Measurements from ENCODE around the gene LRRC55.

The LRRC55 gene

GRCh38 chr11:57181678-57182305, at the start of gene LRRC55:
TSS of gene LRRC55 (plus strand) at chr11:57181953. CDS start at chr11:57182023, 70 bp downstream.
- FAIRE-seq: no peak

GRCh38 chr11:57133366-57134038, 48.3 kb upstream of the LRRC55 start:
- no peak for FAIRE-seq

DNA sequence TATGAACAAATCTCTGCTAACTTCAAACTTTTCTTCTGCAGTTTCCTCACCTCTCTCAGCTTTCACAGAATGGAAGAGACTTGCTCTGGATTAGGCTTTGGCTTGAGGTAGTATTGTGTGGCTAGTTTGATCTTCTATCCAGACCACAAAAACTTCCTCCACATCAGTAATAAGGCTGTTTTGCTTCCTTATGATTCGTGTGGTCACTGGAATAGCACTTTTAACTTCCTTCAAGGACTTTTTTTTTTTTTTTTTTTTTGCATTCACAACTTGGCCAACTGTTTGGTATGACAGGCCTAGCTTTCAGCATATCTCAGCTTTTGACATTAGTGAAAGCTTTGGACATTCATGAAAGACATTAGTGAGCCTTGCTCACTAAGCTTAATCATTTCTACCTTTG, 47.5 kb upstream of the LRRC55 start:
- no peak for FAIRE-seq

GRCh38 chr11:57135020-57135751, 46.6 kb upstream of the LRRC55 start:
- no peak for FAIRE-seq

DNA sequence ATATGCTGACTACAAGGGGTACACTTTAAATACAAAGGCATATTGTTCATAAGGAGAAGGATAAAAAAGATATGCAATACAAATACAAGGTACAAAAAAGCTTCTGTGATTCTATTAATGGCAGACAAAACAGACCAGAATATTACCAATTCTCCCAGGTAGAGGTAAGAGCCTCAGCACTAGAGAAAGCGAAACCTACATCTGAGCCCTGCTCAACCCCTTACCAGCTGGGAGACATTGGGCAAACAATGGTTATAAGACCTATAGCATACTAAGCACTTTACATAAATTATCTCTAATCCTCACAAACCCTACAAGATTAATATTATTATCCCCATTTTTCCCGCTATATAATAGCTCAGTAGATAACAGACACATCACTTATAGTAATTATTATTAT, 41.2 kb upstream of the LRRC55 start:
- FAIRE-seq: no peak

GRCh38 chr11:57143459-57143858, 38.3 kb upstream of the LRRC55 start:
- FAIRE-seq: no peak

- FAIRE-seq: no peak
These were observed 37.7 kb upstream of the LRRC55 start for GRCh38 chr11:57144075-57144474.

DNA sequence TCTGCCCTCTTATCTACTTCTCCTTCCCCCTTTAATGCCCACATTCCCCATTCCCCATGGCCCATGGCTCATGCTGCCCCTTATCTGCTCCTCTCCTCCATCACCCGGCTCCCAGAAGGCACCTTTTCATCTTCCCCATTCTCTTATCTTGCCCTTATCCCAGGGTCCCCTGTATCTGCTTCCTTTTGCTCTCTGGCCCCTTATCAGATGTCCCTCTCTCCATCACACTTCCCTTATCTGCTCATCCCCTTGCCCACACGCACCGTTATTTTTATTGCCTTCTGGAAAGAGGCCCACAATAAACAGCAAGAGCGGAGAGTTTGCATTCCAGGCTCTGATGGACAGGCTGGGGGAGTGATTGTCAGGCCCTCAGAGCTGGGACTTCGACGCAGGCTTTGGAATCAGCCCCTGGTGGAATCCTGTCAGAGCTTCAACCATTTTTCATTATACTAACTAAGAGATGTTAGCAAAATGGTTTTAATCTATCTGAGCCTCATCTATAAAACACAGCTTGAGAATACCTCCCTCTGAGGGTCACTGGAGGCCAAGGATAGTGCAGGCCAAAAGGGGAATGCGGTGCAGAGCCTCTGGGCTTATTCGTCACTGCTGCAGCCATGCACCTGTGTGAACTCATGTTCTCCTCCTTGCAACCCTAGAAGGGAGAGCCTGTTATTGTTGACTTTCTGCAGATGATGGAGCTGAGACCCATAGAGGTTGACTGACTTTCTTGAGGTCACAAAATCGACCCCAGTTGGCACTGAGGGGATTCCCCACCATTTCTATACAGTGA, 37.0 kb upstream of the LRRC55 start:
- FAIRE-seq: no peak

GRCh38 chr11:57146301-57146700, 35.5 kb upstream of the LRRC55 start:
- no peak for FAIRE-seq

DNA sequence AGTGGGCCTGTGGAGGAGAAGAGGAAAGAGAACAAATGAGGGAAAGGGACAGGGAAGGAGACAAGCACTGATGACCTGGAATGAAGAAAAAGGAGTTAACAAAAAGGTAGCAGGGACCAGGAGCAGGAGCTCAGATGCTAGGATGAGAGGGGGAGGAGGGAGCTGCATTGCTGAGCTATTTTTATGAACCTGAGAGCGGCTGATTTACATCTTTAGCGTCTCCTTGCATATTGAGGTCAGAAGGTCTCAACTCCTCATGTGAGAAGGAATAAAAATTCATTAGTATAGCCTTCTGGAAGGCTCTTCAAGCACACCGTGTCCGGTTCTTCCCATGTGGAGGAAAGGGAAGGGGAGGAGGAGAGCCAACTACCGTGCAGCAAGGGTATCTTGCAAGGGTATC, 33.1 kb upstream of the LRRC55 start:
- FAIRE-seq: no peak

- FAIRE-seq: no peak
These were observed 31.3 kb upstream of the LRRC55 start for GRCh38 chr11:57150454-57150917.

- no peak for FAIRE-seq
These were observed 29.6 kb upstream of the LRRC55 start for GRCh38 chr11:57152134-57152533.

GRCh38 chr11:57153448-57153847, 28.3 kb upstream of the LRRC55 start:
- no peak for FAIRE-seq

DNA sequence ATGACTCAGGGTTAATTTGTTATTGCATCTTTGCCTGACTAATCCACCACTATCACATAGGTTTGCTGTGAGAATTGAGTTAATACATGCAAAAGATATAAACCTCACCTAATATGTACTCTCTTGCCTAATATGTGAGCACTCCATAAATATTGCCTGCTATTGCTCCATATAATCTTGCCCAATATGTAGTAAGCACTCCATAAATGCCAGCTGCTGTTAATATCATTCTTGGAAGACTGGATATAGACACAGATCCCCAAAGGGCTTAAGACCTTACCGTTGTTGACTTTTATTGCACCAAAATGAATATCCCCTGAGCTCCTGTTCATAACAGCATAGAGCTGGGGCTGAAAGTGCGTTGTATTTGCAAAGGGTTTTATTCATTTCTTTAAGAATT, 27.0 kb upstream of the LRRC55 start:
- FAIRE-seq: no peak

GRCh38 chr11:57155400-57155799, 26.4 kb upstream of the LRRC55 start:
- FAIRE-seq: no peak

GRCh38 chr11:57155838-57156607, 25.7 kb upstream of the LRRC55 start:
- FAIRE-seq: no peak

DNA sequence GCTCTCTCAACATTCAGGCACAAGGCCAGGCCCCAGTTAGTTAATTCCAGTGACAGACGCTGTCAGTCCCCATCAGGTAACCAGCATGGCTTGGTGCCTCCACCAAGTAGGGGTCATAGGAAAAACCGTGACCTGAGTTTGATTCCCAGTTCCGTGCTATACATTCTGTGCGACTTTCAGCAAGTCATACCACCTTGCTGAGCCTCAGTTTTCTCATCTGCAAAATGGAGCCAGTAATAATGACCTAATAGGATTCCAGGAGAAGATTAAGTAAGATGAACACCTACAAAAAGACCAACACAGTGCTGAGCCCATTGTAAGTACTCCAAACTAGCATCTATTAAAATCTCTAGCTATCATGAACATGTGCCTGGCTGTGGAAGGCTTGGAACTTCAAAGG, 24.8 kb upstream of the LRRC55 start:
- no peak for FAIRE-seq

- no peak for FAIRE-seq
These were observed 24.1 kb upstream of the LRRC55 start for GRCh38 chr11:57157624-57158023.

- FAIRE-seq: no peak
These were observed 23.6 kb upstream of the LRRC55 start for GRCh38 chr11:57158180-57158579.

DNA sequence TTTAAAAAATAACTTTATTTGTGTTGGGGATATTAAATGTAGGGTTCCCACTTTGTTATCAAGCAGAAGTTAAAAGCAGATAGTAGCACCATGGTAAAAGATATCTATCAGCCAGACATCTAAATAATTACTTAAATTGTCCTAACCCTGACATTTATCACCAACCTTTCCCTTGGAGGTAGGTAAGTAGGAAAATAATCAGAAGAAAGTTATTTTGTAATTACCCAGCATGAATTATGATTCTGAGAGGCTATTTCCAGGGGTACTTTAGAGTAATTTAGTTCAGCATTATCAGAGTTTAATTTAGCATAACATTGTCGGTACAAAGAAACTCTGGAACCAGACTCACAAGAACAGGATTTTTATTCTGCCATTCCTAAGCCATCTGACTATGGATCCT, 23.2 kb upstream of the LRRC55 start:
- no peak for FAIRE-seq

DNA sequence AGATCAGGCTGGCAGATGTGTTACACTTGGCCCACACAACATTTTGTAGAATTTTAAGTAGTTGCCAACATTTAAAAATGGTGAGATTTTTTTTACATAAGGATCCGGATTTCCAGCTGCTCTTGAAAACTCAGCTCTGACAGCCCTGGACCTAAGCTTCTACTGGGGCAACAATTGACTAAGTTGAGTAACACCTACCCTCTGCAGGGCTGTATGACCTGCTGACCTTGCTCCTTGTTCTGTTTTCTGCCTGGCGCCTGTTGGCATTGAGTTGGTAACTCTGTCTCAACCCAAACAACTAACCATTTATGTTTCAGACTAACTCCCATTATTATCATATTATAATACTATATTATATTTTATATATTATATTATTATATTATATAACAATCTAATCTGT, 21.1 kb upstream of the LRRC55 start:
- no peak for FAIRE-seq

DNA sequence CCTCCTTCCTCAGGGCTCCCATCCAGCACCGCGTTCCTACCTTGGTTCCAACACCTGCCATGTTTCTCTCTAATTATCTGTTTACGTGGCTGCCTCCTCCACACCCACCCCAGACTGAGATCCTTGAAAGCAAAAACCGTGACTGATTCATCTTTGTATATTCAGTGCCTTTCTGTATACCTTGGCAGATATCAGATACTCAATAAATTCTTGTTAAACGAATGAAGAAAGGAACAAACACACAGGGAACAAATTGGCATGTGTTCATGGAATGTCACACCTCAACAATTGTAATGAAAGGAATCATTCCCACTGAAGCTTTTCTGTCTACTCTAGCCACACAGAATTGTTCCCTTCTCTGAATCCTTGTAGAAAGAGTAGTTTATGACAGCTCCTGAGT, 20.4 kb upstream of the LRRC55 start:
- no peak for FAIRE-seq
